ENCODE results near the gene TARBP1.

DNA sequence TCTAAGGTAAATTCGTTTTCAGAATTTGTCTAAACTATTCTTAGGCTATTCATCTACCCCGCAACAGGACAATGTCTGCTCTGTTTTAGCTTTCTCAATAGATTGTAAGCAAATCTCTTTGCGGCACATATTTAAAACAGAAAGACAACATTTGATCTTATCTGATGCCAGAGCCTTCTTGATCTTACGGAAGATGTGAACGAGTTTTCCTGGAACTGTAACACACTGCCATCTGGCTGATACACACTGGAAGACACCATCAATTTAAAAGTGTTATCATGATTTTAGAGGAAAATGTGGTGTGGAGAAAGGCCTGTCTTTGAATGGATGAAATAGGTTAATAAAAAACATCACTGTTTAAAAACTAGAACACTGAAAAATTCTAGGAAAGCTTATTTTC lies 69.7 kb downstream of the TARBP1 start:
- no peak for TF ChIP-seq SP1 (IDR thresholded peaks at IDR 0.05; ENCODE audit: low read depth, low read length)
- TF ChIP-seq EZH2 (IDR thresholded peaks at IDR 0.05; ENCODE audit: low read depth, low read length, severe bottlenecking): no peak
